ENCODE measurements around the gene TRMT61A. TPM values are rescaled to one million over a fixed set of nuclear protein-coding genes. Genes with fewer than 3 reads are reported as not detected.
A peak's percentile ranks its signal among the peaks of the same experiment; 100 is the strongest.

TRMT61A gene
- total RNA-seq, 1 experiment from 2014 or later, result 15.5 TPM

DNA sequence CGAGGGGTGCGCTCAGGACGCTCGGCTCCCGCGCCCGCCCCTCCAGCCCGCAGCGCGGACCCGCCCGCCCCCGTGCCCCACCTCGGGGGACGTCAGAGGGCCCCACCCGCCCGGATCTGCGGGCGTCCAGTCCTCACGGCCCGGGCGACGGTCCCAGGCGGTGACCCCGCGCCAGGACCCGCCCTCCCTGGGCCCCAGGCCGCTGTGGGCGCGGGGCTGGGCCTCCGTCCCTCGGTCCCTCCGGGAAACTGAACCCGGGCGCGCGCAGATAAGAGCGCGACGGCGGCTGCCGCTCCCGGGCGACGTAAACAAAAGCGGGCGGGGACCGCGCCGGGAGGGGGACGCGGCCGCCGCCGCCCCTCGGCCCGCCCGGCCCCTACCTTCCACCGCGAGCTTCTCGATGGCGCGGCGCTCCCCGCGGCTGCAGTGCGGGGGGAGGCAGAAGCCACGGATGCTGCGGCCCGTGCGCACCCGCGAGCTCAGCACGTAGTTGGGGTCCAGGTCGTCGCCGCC is 7.5 kb upstream of the TRMT61A start (continued):
- TF ChIP-seq ZNF396 (CRISPR knock-in tag; IDR thresholded peaks at IDR 0.05; ENCODE audit: borderline replicate concordance) (no peak), SMAD4 (CRISPR knock-in tag; IDR thresholded peaks at IDR 0.05) (no peak), CREB1 (CRISPR knock-in tag; IDR thresholded peaks at IDR 0.05) (no peak), RORB (CRISPR knock-in tag; IDR thresholded peaks at IDR 0.05) (no peak), ZBTB21 (CRISPR knock-in tag; IDR thresholded peaks at IDR 0.05; ENCODE audit: borderline replicate concordance) (no peak), ATF1 (CRISPR knock-in tag; IDR thresholded peaks at IDR 0.05) (no peak)
- TF ChIP-seq, protein P1, sequence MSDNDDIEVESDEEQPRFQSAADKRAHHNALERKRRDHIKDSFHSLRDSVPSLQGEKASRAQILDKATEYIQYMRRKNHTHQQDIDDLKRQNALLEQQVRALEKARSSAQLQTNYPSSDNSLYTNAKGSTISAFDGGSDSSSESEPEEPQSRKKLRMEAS (CRISPR knock-in tag; IDR thresholded peaks at IDR 0.05), result no peak
- TF ChIP-seq, protein P2, sequence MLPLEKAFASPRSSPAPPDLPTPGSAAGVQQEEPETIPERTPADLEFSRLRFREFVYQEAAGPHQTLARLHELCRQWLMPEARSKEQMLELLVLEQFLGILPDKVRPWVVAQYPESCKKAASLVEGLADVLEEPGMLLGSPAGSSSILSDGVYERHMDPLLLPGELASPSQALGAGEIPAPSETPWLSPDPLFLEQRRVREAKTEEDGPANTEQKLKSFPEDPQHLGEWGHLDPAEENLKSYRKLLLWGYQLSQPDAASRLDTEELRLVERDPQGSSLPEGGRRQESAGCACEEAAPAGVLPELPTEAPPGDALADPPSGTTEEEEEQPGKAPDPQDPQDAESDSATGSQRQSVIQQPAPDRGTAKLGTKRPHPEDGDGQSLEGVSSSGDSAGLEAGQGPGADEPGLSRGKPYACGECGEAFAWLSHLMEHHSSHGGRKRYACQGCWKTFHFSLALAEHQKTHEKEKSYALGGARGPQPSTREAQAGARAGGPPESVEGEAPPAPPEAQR (CRISPR knock-in tag; IDR thresholded peaks at IDR 0.05), result no peak
- TF ChIP-seq, protein P3, sequence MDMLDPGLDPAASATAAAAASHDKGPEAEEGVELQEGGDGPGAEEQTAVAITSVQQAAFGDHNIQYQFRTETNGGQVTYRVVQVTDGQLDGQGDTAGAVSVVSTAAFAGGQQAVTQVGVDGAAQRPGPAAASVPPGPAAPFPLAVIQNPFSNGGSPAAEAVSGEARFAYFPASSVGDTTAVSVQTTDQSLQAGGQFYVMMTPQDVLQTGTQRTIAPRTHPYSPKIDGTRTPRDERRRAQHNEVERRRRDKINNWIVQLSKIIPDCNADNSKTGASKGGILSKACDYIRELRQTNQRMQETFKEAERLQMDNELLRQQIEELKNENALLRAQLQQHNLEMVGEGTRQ (CRISPR knock-in tag; IDR thresholded peaks at IDR 0.05), result no peak

DNA sequence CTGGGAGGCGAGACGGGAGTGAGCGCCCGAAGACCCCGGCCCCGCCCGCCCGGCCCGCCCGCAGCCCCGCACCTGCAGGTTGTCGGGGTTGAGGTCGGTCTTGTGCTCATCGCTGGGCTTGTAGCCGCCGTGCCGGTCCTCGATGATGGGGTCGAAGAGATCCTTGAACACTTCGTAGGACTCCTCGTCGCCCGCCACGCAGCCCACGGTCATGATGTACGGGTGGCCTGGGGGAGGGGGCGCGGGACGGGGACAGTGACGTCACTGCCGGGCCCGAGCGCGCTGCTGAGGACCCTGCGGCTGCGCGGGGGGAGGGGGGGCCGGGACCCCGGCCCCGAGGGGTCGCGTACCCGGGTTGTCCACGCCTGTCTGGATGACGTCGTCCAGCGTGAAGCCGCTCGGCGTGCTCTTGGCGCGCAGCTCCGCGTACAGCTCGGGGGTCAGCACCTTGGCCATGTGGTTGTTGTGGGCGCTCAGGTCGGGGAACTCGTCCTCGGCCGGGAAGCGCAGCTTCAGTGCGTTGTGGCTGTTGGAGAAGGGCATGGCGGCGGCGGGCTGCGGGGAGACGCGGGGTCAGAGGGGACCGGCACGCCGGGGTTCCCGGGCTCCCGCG is 6.9 kb upstream of the TRMT61A start:
- peaks cover 27% of the 10 kb centered on the region for H3K27me3 Mint-ChIP-seq (ENCODE audit: low read depth)
- H3K27ac Mint-ChIP-seq, result no peak overlapping the region
- DNase-seq (ENCODE audit: low spot score) (peak; percentile 50), ATAC-seq (no peak)
- ChIA-PET POLR2A (interaction anchor here (0.6 to 8.3 kb wide), 4 partner anchors 17 to 45 kb away, joined by 3 to 65 read pairs (median 7); no protein-coding TSS in a partner anchor), CTCF (interaction anchor here (0.6 to 12.2 kb wide), 9 partner anchors 8 to 417 kb away, joined by 4 to 455 read pairs (median 11); partner anchors contain the start of genes BAG5 and TRMT61A)
- H3K36me3 Mint-ChIP-seq, result peaks cover 12% of the 10 kb centered on the region
- no peaks in the 10 kb centered on the region for H3K9me3 Mint-ChIP-seq
- peak overlapping the region; percentile 68 for H3K4me3 Mint-ChIP-seq
- peaks cover 22% of the 10 kb centered on the region for H3K4me1 Mint-ChIP-seq
- TF ChIP-seq, protein P4, sequence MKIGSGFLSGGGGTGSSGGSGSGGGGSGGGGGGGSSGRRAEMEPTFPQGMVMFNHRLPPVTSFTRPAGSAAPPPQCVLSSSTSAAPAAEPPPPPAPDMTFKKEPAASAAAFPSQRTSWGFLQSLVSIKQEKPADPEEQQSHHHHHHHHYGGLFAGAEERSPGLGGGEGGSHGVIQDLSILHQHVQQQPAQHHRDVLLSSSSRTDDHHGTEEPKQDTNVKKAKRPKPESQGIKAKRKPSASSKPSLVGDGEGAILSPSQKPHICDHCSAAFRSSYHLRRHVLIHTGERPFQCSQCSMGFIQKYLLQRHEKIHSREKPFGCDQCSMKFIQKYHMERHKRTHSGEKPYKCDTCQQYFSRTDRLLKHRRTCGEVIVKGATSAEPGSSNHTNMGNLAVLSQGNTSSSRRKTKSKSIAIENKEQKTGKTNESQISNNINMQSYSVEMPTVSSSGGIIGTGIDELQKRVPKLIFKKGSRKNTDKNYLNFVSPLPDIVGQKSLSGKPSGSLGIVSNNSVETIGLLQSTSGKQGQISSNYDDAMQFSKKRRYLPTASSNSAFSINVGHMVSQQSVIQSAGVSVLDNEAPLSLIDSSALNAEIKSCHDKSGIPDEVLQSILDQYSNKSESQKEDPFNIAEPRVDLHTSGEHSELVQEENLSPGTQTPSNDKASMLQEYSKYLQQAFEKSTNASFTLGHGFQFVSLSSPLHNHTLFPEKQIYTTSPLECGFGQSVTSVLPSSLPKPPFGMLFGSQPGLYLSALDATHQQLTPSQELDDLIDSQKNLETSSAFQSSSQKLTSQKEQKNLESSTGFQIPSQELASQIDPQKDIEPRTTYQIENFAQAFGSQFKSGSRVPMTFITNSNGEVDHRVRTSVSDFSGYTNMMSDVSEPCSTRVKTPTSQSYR (CRISPR knock-in tag; IDR thresholded peaks at IDR 0.05), result 0 out of 2 replicates have a peak, but pooled peaks have one; percentile 21
- TF ChIP-seq, protein P5, sequence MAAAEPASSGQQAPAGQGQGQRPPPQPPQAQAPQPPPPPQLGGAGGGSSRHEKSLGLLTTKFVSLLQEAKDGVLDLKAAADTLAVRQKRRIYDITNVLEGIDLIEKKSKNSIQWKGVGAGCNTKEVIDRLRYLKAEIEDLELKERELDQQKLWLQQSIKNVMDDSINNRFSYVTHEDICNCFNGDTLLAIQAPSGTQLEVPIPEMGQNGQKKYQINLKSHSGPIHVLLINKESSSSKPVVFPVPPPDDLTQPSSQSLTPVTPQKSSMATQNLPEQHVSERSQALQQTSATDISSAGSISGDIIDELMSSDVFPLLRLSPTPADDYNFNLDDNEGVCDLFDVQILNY (CRISPR knock-in tag; IDR thresholded peaks at IDR 0.05), result peak; percentile 69
- 0 out of 2 replicates have a peak, but pooled peaks have one; percentile 14 for TF ChIP-seq JUN (CRISPR knock-in tag; IDR thresholded peaks at IDR 0.05)
- 0 out of 2 replicates have a peak, but pooled peaks have one; percentile 31 for TF ChIP-seq TP53 (CRISPR knock-in tag; IDR thresholded peaks at IDR 0.05)
- TF ChIP-seq PRRX2 (CRISPR knock-in tag; IDR thresholded peaks at IDR 0.05), result no peak
- no peak for TF ChIP-seq ZNF416 (CRISPR knock-in tag; IDR thresholded peaks at IDR 0.05)
- TF ChIP-seq, protein P6, sequence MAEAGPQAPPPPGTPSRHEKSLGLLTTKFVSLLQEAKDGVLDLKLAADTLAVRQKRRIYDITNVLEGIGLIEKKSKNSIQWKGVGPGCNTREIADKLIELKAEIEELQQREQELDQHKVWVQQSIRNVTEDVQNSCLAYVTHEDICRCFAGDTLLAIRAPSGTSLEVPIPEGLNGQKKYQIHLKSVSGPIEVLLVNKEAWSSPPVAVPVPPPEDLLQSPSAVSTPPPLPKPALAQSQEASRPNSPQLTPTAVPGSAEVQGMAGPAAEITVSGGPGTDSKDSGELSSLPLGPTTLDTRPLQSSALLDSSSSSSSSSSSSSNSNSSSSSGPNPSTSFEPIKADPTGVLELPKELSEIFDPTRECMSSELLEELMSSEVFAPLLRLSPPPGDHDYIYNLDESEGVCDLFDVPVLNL (CRISPR knock-in tag; IDR thresholded peaks at IDR 0.05; ENCODE audit: borderline replicate concordance, low read depth), result no peak
- TF ChIP-seq, protein P7, sequence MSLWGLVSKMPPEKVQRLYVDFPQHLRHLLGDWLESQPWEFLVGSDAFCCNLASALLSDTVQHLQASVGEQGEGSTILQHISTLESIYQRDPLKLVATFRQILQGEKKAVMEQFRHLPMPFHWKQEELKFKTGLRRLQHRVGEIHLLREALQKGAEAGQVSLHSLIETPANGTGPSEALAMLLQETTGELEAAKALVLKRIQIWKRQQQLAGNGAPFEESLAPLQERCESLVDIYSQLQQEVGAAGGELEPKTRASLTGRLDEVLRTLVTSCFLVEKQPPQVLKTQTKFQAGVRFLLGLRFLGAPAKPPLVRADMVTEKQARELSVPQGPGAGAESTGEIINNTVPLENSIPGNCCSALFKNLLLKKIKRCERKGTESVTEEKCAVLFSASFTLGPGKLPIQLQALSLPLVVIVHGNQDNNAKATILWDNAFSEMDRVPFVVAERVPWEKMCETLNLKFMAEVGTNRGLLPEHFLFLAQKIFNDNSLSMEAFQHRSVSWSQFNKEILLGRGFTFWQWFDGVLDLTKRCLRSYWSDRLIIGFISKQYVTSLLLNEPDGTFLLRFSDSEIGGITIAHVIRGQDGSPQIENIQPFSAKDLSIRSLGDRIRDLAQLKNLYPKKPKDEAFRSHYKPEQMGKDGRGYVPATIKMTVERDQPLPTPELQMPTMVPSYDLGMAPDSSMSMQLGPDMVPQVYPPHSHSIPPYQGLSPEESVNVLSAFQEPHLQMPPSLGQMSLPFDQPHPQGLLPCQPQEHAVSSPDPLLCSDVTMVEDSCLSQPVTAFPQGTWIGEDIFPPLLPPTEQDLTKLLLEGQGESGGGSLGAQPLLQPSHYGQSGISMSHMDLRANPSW (CRISPR knock-in tag; conservative IDR thresholded peaks at IDR 0.05; ENCODE audit: low read depth), result no peak; the same call in 1 of the 2 replicates
- TF ChIP-seq ELF4 (CRISPR knock-in tag; IDR thresholded peaks at IDR 0.05; ENCODE audit: low read depth), result 0 out of 2 replicates have a peak, but pooled peaks have one; percentile 50
- TF ChIP-seq ZNF121 (CRISPR knock-in tag; IDR thresholded peaks at IDR 0.05), result no peak
- TF ChIP-seq CREB1 (CRISPR knock-in tag; IDR thresholded peaks at IDR 0.05), result 0 out of 2 replicates have a peak, but pooled peaks have one; percentile 39
- peak; percentile 30; the same call in 1 of the 2 replicates for TF ChIP-seq ZNF232 (CRISPR knock-in tag; IDR thresholded peaks at IDR 0.05)
- TF ChIP-seq IRF2 (CRISPR knock-in tag; IDR thresholded peaks at IDR 0.05; ENCODE audit: borderline replicate concordance, low read depth), result no peak
- no peak for TF ChIP-seq MXD4 (CRISPR knock-in tag; IDR thresholded peaks at IDR 0.05; ENCODE audit: borderline replicate concordance)
- TF ChIP-seq ZBTB21 (CRISPR knock-in tag; IDR thresholded peaks at IDR 0.05; ENCODE audit: borderline replicate concordance), result peak; percentile 86
- peak; percentile 50; the same call in 1 of the 2 replicates for TF ChIP-seq CREM (CRISPR knock-in tag; IDR thresholded peaks at IDR 0.05)
- TF ChIP-seq ATF1 (CRISPR knock-in tag; IDR thresholded peaks at IDR 0.05), result 0 out of 2 replicates have a peak, but pooled peaks have one; percentile 55
- TF ChIP-seq, protein P8, sequence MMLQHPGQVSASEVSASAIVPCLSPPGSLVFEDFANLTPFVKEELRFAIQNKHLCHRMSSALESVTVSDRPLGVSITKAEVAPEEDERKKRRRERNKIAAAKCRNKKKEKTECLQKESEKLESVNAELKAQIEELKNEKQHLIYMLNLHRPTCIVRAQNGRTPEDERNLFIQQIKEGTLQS (CRISPR knock-in tag; conservative IDR thresholded peaks at IDR 0.05), result no peak
- peak; percentile 76; the same call in 1 of the 2 replicates for TF ChIP-seq FOXK1 (CRISPR knock-in tag; IDR thresholded peaks at IDR 0.05)
